ENCODE data around the gene LDB3.

LDB3 gene

GRCh38 chr10:86707505-86707904, 39.2 kb downstream of the LDB3 start:
- no peaks in the 10 kb centered on the region for H3K9me2 ChIP-seq (replicated peaks; ENCODE audit: control insufficient read depth, low read length)
- H3F3A ChIP-seq (ENCODE audit: control insufficient read depth, insufficient read depth), result no peaks in the 10 kb centered on the region
- H3K36me3 ChIP-seq (ENCODE audit: control insufficient read depth, low read length), result no peaks in the 10 kb centered on the region
- H3K79me2 ChIP-seq (ENCODE audit: control insufficient read depth, low read length), result no peaks in the 10 kb centered on the region
- no peaks in the 10 kb centered on the region for H3K9me3 ChIP-seq (ENCODE audit: control insufficient read depth, insufficient read depth, low read length)
- no peak overlapping the region for H3K4me3 ChIP-seq (ENCODE audit: low read length)
- H4K20me1 ChIP-seq (ENCODE audit: control insufficient read depth, insufficient read depth, low read depth, low read length), result no peaks in the 10 kb centered on the region
- peaks cover 3% of the 10 kb centered on the region; the same call in 1 of the 2 replicates for H3K27me3 ChIP-seq (ENCODE audit: control insufficient read depth, low read length)
- TF ChIP-seq EZH2phosphoT487 (IDR thresholded peaks at IDR 0.05; ENCODE audit: borderline replicate concordance, low read length), result no peak
- TF ChIP-seq CTCF (IDR thresholded peaks at IDR 0.05; ENCODE audit: low read depth, low read length, poor library complexity, severe bottlenecking), result no peak
- peaks cover 13% of the 10 kb centered on the region for H3K4me1 ChIP-seq (ENCODE audit: control insufficient read depth, low read length)
- no peak overlapping the region for H3K27ac ChIP-seq (ENCODE audit: low read depth, low read length)
- no peak overlapping the region for H3K4me2 ChIP-seq (ENCODE audit: low read length)

GRCh38 chr10:86708068-86708782, 39.9 kb downstream of the LDB3 start:
- no peaks in the 10 kb centered on the region for H3F3A ChIP-seq (ENCODE audit: control insufficient read depth, insufficient read depth)
- peaks cover 13% of the 10 kb centered on the region for H3K4me1 ChIP-seq (ENCODE audit: control insufficient read depth, low read length)
- TF ChIP-seq EZH2phosphoT487 (IDR thresholded peaks at IDR 0.05; ENCODE audit: borderline replicate concordance, low read length) (no peak), CTCF (IDR thresholded peaks at IDR 0.05; ENCODE audit: low read depth, low read length, poor library complexity, severe bottlenecking) (no peak)
- no peak overlapping the region for H3K4me3 ChIP-seq (ENCODE audit: low read length)
- H3K9me3 ChIP-seq (ENCODE audit: control insufficient read depth, insufficient read depth, low read length), result no peaks in the 10 kb centered on the region
- H3K9me2 ChIP-seq (replicated peaks; ENCODE audit: control insufficient read depth, low read length), result no peaks in the 10 kb centered on the region
- no peaks in the 10 kb centered on the region for H3K79me2 ChIP-seq (ENCODE audit: control insufficient read depth, low read length)
- H3K4me2 ChIP-seq (ENCODE audit: low read length), result no peak overlapping the region
- H3K36me3 ChIP-seq (ENCODE audit: control insufficient read depth, low read length), result no peaks in the 10 kb centered on the region
- H3K27ac ChIP-seq (ENCODE audit: low read depth, low read length), result no peak overlapping the region
- H3K27me3 ChIP-seq (ENCODE audit: control insufficient read depth, low read length), result peaks cover 3% of the 10 kb centered on the region; the same call in 1 of the 2 replicates
- no peaks in the 10 kb centered on the region for H4K20me1 ChIP-seq (ENCODE audit: control insufficient read depth, insufficient read depth, low read depth, low read length)

GRCh38 chr10:86708783-86709380, 40.6 kb downstream of the LDB3 start:
- no peak overlapping the region for H3K4me3 ChIP-seq (ENCODE audit: low read length)
- TF ChIP-seq CTCF (IDR thresholded peaks at IDR 0.05; ENCODE audit: low read depth, low read length, poor library complexity, severe bottlenecking) (no peak), EZH2phosphoT487 (IDR thresholded peaks at IDR 0.05; ENCODE audit: borderline replicate concordance, low read length) (no peak)
- no peaks in the 10 kb centered on the region for H3K9me2 ChIP-seq (replicated peaks; ENCODE audit: control insufficient read depth, low read length)
- no peak overlapping the region for H3K27ac ChIP-seq (ENCODE audit: low read depth, low read length)
- H4K20me1 ChIP-seq (ENCODE audit: control insufficient read depth, insufficient read depth, low read depth, low read length), result no peaks in the 10 kb centered on the region
- peaks cover 5% of the 10 kb centered on the region; the same call in 1 of the 2 replicates for H3K27me3 ChIP-seq (ENCODE audit: control insufficient read depth, low read length)
- H3K4me2 ChIP-seq (ENCODE audit: low read length), result no peak overlapping the region
- no peaks in the 10 kb centered on the region for H3K79me2 ChIP-seq (ENCODE audit: control insufficient read depth, low read length)
- no peaks in the 10 kb centered on the region for H3K9me3 ChIP-seq (ENCODE audit: control insufficient read depth, insufficient read depth, low read length)
- peaks cover 13% of the 10 kb centered on the region for H3K4me1 ChIP-seq (ENCODE audit: control insufficient read depth, low read length)
- H3K36me3 ChIP-seq (ENCODE audit: control insufficient read depth, low read length), result no peaks in the 10 kb centered on the region
- no peaks in the 10 kb centered on the region for H3F3A ChIP-seq (ENCODE audit: control insufficient read depth, insufficient read depth)

Data from DOHH2 (cell line).